Fibroblast of lung (primary cell): Measurements from ENCODE around the gene EPHA1. TPM values are rescaled to one million over a fixed set of nuclear protein-coding genes. Genes with fewer than 3 reads are reported as not detected.
"Not testable (repeated sequence)": the region's sequence is repeated elsewhere in the genome, so short reads cannot be mapped to it uniquely, and the experiment has no call there.

Source experiments
- DNase-seq, 2 donors: peaks; one replicate each; pipeline versions ENCODE4 v3.0.0 to v3.0.0-alpha.2; 2010; ENCODE audit warnings: low read depth in 2 of 2
- H2AFZ ChIP-seq: 2 replicates; pipeline ENCODE4 v1.5.1; 2012; ENCODE audit warnings: low read length, control low read depth, inconsistent platforms
- H3K27ac ChIP-seq: 2 replicates; pipeline ENCODE4 v1.5.1; 2011; ENCODE audit warnings: low read length, control low read depth; ENCODE audit not compliant: insufficient read depth
- H3K27me3 ChIP-seq: 2 replicates; pipeline ENCODE4 v1.5.1; 2011; ENCODE audit warnings: mild to moderate bottlenecking, low read length; ENCODE audit not compliant: control insufficient read depth, insufficient read depth
- H3K36me3 ChIP-seq: 2 replicates; pipeline ENCODE4 v1.5.1; 2011; ENCODE audit warnings: low read length; ENCODE audit not compliant: control insufficient read depth, insufficient read depth
- H3K4me1 ChIP-seq: 2 replicates; pipeline ENCODE4 v1.5.1; 2011; ENCODE audit warnings: low read length; ENCODE audit not compliant: control insufficient read depth, insufficient read depth; ENCODE audit errors: extremely low read depth
- H3K4me2 ChIP-seq: 2 replicates; pipeline ENCODE4 v1.5.1; 2011; ENCODE audit warnings: low read length, control low read depth; ENCODE audit not compliant: insufficient read depth; ENCODE audit errors: extremely low read depth
- H3K4me3 ChIP-seq, 4 experiments: fragments of 200-600 bp in 1 of 4; sonication (generic) in 1 of 4; replicated peaks in 1 of 4; 2 replicates each; pipeline ENCODE4 v1.5.1; 2011 to 2016; ENCODE audit warnings: low read length in 4 of 4, low read depth in 3 of 4, mild to moderate bottlenecking in 3 of 4, control low read depth in 2 of 4, inconsistent platforms in 1 of 4, mixed read lengths in 1 of 4; ENCODE audit not compliant: insufficient read depth in 1 of 4; ENCODE audit errors: control extremely low read depth in 1 of 4
- H3K79me2 ChIP-seq: 2 replicates; pipeline ENCODE4 v1.5.1; 2012; ENCODE audit warnings: mild to moderate bottlenecking, low read length, inconsistent platforms; ENCODE audit not compliant: control insufficient read depth, insufficient read depth
- H3K9ac ChIP-seq: 2 replicates; pipeline ENCODE4 v1.5.1; 2011; ENCODE audit warnings: mild to moderate bottlenecking, low read length, control low read depth; ENCODE audit not compliant: insufficient read depth
- H3K9me3 ChIP-seq: 2 replicates; pipeline ENCODE4 v1.5.1; 2012; ENCODE audit warnings: low read depth, low read length; ENCODE audit not compliant: control insufficient read depth, insufficient read depth
- H4K20me1 ChIP-seq: 2 replicates; pipeline ENCODE4 v1.5.1; 2011; ENCODE audit warnings: low read length; ENCODE audit not compliant: control insufficient read depth, insufficient read depth; ENCODE audit errors: extremely low read depth
- EZH2 ChIP-seq: IDR thresholded peaks from 2 replicates; pipeline ENCODE4 v1.5.1; 2012; ENCODE audit warnings: low read length, control low read depth, mild to moderate bottlenecking; ENCODE audit errors: missing control alignments
- polyA plus RNA-seq, 2 donors: library from polyadenylated mRNA; depleted of rRNA in 1 of 2; stranded (reverse) in 1 of 2; unstranded in 1 of 2; fragments of >200 nt; gene quantifications; 2 replicates each; pipeline ENCODE4 v1.2.1, GENCODE V29; 2011 to 2012; ENCODE audit warnings: missing spikeins in 1 of 2
- total RNA-seq: library from RNA; depleted of rRNA; stranded (reverse); fragments of >200 nt; gene quantifications from 2 replicates; pipeline ENCODE4 v1.2.1, GENCODE V29; 2014
- TF ChIP-seq, protein P1 (sequence below), 2 donors: IDR thresholded peaks in 1 of 2; conservative IDR thresholded peaks in 1 of 2; 1 replicate in 1 of 2; 2 replicates in 1 of 2; pipeline ENCODE4 v1.5.1; 2011 to 2012; ENCODE audit warnings: low read length in 2 of 2, control low read depth in 1 of 2, inconsistent platforms in 1 of 2, low read depth in 1 of 2, mild to moderate bottlenecking in 1 of 2

Gene EPHA1
- total and polyA plus RNA-seq, 2 donors (not counting 1 experiment from before 2014, with no cell fraction given): under 0.01 to 0.09 TPM

GRCh38 chr7:143422033-143422432, 13.4 kb upstream of the EPHA1 start:
- H3K9me3 ChIP-seq: no peaks in the 10 kb centered on the region
- H3K27me3 ChIP-seq: no peaks in the 10 kb centered on the region
- H3K4me3 ChIP-seq: no peak overlapping the region
- H3K4me2 ChIP-seq: no peak overlapping the region
- DNase-seq: no peak
- H3K36me3 ChIP-seq: no peaks in the 10 kb centered on the region
- no peaks in the 10 kb centered on the region for H3K79me2 ChIP-seq
- no peaks in the 10 kb centered on the region for H3K4me1 ChIP-seq
- H3K9ac ChIP-seq: no peak overlapping the region
- TF ChIP-seq, protein P1, sequence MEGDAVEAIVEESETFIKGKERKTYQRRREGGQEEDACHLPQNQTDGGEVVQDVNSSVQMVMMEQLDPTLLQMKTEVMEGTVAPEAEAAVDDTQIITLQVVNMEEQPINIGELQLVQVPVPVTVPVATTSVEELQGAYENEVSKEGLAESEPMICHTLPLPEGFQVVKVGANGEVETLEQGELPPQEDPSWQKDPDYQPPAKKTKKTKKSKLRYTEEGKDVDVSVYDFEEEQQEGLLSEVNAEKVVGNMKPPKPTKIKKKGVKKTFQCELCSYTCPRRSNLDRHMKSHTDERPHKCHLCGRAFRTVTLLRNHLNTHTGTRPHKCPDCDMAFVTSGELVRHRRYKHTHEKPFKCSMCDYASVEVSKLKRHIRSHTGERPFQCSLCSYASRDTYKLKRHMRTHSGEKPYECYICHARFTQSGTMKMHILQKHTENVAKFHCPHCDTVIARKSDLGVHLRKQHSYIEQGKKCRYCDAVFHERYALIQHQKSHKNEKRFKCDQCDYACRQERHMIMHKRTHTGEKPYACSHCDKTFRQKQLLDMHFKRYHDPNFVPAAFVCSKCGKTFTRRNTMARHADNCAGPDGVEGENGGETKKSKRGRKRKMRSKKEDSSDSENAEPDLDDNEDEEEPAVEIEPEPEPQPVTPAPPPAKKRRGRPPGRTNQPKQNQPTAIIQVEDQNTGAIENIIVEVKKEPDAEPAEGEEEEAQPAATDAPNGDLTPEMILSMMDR (conservative IDR thresholded peaks at IDR 0.05 in 1 of 2, IDR thresholded peaks at IDR 0.05 in 1 of 2; ENCODE audit: low read depth in 1 of 2, low read length in 2 of 2): no peak
- no peak for TF ChIP-seq EZH2
- H2AFZ ChIP-seq: no peak overlapping the region
- no peak overlapping the region for H3K27ac ChIP-seq
- no peaks in the 10 kb centered on the region for H4K20me1 ChIP-seq

DNA sequence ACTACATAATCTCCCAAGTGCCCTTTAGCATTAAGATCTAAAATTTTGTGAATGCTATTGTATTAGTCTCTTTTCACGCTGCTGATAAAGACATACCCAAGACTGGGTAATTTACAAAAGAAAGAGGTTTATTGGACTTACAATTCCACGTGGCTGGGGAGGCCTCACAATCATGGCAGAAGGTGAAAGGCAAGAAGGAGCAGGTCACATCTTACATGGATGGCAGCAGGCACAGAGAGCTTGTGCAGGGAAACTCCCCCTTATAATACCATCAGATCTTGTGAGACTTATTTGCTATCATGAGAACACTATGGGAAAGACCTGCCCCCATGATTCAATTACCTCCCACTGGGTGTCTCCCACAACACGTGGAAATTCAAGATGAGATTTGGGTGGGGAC, 12.0 kb upstream of the EPHA1 start:
- H3K27ac ChIP-seq, H3K4me2 ChIP-seq, H3K4me3 ChIP-seq, H3K9me3 ChIP-seq, H3K4me1 ChIP-seq, DNase-seq, H3K27me3 ChIP-seq, H2AFZ ChIP-seq, H3K9ac ChIP-seq, H3K79me2 ChIP-seq, H4K20me1 ChIP-seq, H3K36me3 ChIP-seq: not testable (repeated sequence)

GRCh38 chr7:143419880-143420279, 11.2 kb upstream of the EPHA1 start:
- Histone ChIP-seq H4K20me1 (no peaks in the 10 kb centered on the region), H3K4me3 (no peak overlapping the region), H3K4me2 (no peak overlapping the region), H3K36me3 (no peaks in the 10 kb centered on the region), H3K9ac (no peak overlapping the region), H3K9me3 (no peaks in the 10 kb centered on the region), H3K79me2 (no peaks in the 10 kb centered on the region), H3K4me1 (no peaks in the 10 kb centered on the region), H3K27me3 (no peaks in the 10 kb centered on the region), H2AFZ (no peak overlapping the region), H3K27ac (no peak overlapping the region)
- TF ChIP-seq, protein P1 (conservative IDR thresholded peaks at IDR 0.05 in 1 of 2, IDR thresholded peaks at IDR 0.05 in 1 of 2; ENCODE audit: low read depth in 1 of 2, low read length in 2 of 2): no peak
- TF ChIP-seq EZH2: no peak
- no peak for DNase-seq
